PC-3 (cell line): Measurements from ENCODE around the gene FRMD5.

Experiments used
- CTCF ChIP-seq: fragments of 300-600 bp; sonication (generic); conservative IDR thresholded peaks from 2 replicates; pipeline ENCODE4 v1.5.1; 2017; ENCODE audit warnings: antibody characterized with exemption, low read depth, mild to moderate bottlenecking, low read length
- EZH2 ChIP-seq: fragments of 300-600 bp; sonication (generic); IDR thresholded peaks from one replicate; pipeline ENCODE4 v1.6.1; 2017; ENCODE audit warnings: antibody characterized with exemption, mild to moderate bottlenecking, low read length; ENCODE audit not compliant: unreplicated experiment
- EZH2phosphoT487 ChIP-seq: fragments of 300-600 bp; sonication (generic); IDR thresholded peaks from 2 replicates; pipeline ENCODE4 v1.6.1; 2018; ENCODE audit warnings: mild to moderate bottlenecking, antibody characterized with exemption, low read length, borderline replicate concordance

- no peak for TF ChIP-seq CTCF
- TF ChIP-seq EZH2: no peak
- TF ChIP-seq EZH2phosphoT487: no peak
Observed at GRCh38 chr15:43966646-43967045, 228.4 kb downstream of the FRMD5 start.
